HG02870 (cell line): ENCODE data around the gene ZNF593.

Experiments
- ATAC-seq: cut with Tn5 transposase; IDR thresholded peaks from one replicate; pipeline ENCODE4 v1.9.1; 2021; ENCODE audit warnings: mild to moderate bottlenecking, moderate library complexity; ENCODE audit not compliant: unreplicated experiment

ZNF593 gene

GRCh38 chr1:26200413-26200812 is 30.7 kb downstream of the ZNF593 start:
- ATAC-seq = no peak

GRCh38 chr1:26203642-26204318 is 34.1 kb downstream of the ZNF593 start:
- no peak for ATAC-seq

GRCh38 chr1:26210147-26210870 is 40.6 kb downstream of the ZNF593 start:
- no peak for ATAC-seq

GRCh38 chr1:26212726-26213125 is 43.0 kb downstream of the ZNF593 start:
- ATAC-seq = no peak

- no peak for ATAC-seq
Observed at GRCh38 chr1:26213335-26213905, 43.7 kb downstream of the ZNF593 start.

GRCh38 chr1:26215246-26215645 is 45.5 kb downstream of the ZNF593 start:
- no peak for ATAC-seq

- no peak for ATAC-seq
Observed at GRCh38 chr1:26218906-26219494, 49.3 kb downstream of the ZNF593 start.
